Astrocyte (in vitro differentiated cells and primary cell): Measurements from ENCODE around the gene PDE5A. TPM values are rescaled to one million over a fixed set of nuclear protein-coding genes. Genes with fewer than 3 reads are reported as not detected.

Experiments
- DNase-seq: peaks from one replicate; pipeline ENCODE4 v3.0.0-alpha.2; 2010; ENCODE audit warnings: low read depth
- FAIRE-seq: peaks from 2 replicates; lab custom pipeline; 2011; peaks lifted over from hg19 to GRCh38; lab: Jason Lieb, UNC
- H2AFZ ChIP-seq: 2 replicates; pipeline ENCODE4 v1.6.0; 2012; ENCODE audit warnings: low read depth, low read length, inconsistent platforms
- H3K27ac ChIP-seq: 2 replicates; pipeline ENCODE4 v1.5.1; 2011; ENCODE audit warnings: low read depth, low read length, inconsistent platforms
- H3K27me3 ChIP-seq: 2 replicates; pipeline ENCODE4 v1.6.0; 2011; ENCODE audit warnings: low read length, inconsistent platforms; ENCODE audit not compliant: insufficient read depth
- H3K36me3 ChIP-seq: 2 replicates; pipeline ENCODE4 v1.5.1; 2011; ENCODE audit warnings: low read length, inconsistent platforms; ENCODE audit not compliant: insufficient read depth
- H3K4me1 ChIP-seq: 2 replicates; pipeline ENCODE4 v1.5.1; 2011; ENCODE audit warnings: low read length, inconsistent platforms; ENCODE audit not compliant: insufficient read depth
- H3K4me2 ChIP-seq: 2 replicates; pipeline ENCODE4 v1.6.0; 2012; ENCODE audit warnings: low read length, inconsistent platforms
- H3K4me3 ChIP-seq: 2 replicates; pipeline ENCODE4 v1.5.1; 2011; ENCODE audit warnings: low read depth, mild to moderate bottlenecking, low read length, inconsistent platforms; ENCODE audit not compliant: insufficient read depth
- H3K79me2 ChIP-seq: 2 replicates; pipeline ENCODE4 v1.6.0; 2012; ENCODE audit warnings: mild to moderate bottlenecking, low read length, inconsistent platforms; ENCODE audit not compliant: insufficient read depth
- H3K9ac ChIP-seq: 2 replicates; pipeline ENCODE4 v1.6.0; 2012; ENCODE audit warnings: mild to moderate bottlenecking, low read length, inconsistent platforms
- H3K9me3 ChIP-seq: 2 replicates; pipeline ENCODE4 v1.5.1; 2012; ENCODE audit warnings: low read depth, mild to moderate bottlenecking, low read length, inconsistent platforms; ENCODE audit not compliant: insufficient read depth
- H4K20me1 ChIP-seq: 2 replicates; pipeline ENCODE4 v1.6.0; 2012; ENCODE audit warnings: low read length, inconsistent platforms; ENCODE audit not compliant: insufficient read depth
- H3K27ac Mint-ChIP-seq: one replicate; pipeline ENCODE4 v1.8.0; 2021; ENCODE audit warnings: mild to moderate bottlenecking, mixed read lengths; ENCODE audit not compliant: unreplicated experiment
- H3K27me3 Mint-ChIP-seq: one replicate; pipeline ENCODE4 v1.8.0; 2021; ENCODE audit warnings: low read depth, mixed read lengths; ENCODE audit not compliant: unreplicated experiment
- H3K36me3 Mint-ChIP-seq: one replicate; pipeline ENCODE4 v1.8.0; 2021; ENCODE audit warnings: low read depth, mixed read lengths; ENCODE audit not compliant: unreplicated experiment
- H3K4me1 Mint-ChIP-seq: one replicate; pipeline ENCODE4 v1.8.0; 2021; ENCODE audit warnings: low read depth, mixed read lengths; ENCODE audit not compliant: unreplicated experiment
- H3K4me3 Mint-ChIP-seq: one replicate; pipeline ENCODE4 v1.8.0; 2021; ENCODE audit warnings: mild to moderate bottlenecking, moderate library complexity, mixed read lengths; ENCODE audit not compliant: unreplicated experiment
- H3K9me3 Mint-ChIP-seq: one replicate; pipeline ENCODE4 v1.8.0; 2021; ENCODE audit warnings: mild to moderate bottlenecking, mixed read lengths; ENCODE audit not compliant: unreplicated experiment
- CTCF ChIP-seq: IDR thresholded peaks from 2 replicates; pipeline ENCODE4 v1.5.1; 2011; ENCODE audit warnings: low read depth, mild to moderate bottlenecking, inconsistent platforms, low read length, moderate library complexity; ENCODE audit not compliant: insufficient read depth
- EZH2 ChIP-seq: IDR thresholded peaks from 2 replicates; pipeline ENCODE4 v1.6.1; 2012; ENCODE audit warnings: mild to moderate bottlenecking, low read length, inconsistent platforms; ENCODE audit not compliant: insufficient read depth
- total RNA-seq: library from RNA; stranded (reverse); gene quantifications from 2 replicates; pipeline ENCODE4 v1.2.1, GENCODE V29; 2021

The PDE5A gene
- total RNA-seq, 1 donor from 2014 or later: 3.6 TPM

GRCh38 chr4:119525005-119525749 is 103.4 kb downstream of the PDE5A start:
- H4K20me1 ChIP-seq: no peaks in the 10 kb centered on the region
- H3K27me3 ChIP-seq: no peaks in the 10 kb centered on the region
- TF ChIP-seq CTCF: no peak
- TF ChIP-seq EZH2: no peak
- peaks cover 25% of the 10 kb centered on the region for H3K4me1 ChIP-seq
- H3K4me3 ChIP-seq: peak overlapping the region; percentile 48
- H3K36me3 ChIP-seq: peaks cover 10% of the 10 kb centered on the region
- Mint-ChIP-seq H3K9me3 (no peaks in the 10 kb centered on the region), H3K4me1 (peaks cover 30% of the 10 kb centered on the region), H3K27me3 (no peaks in the 10 kb centered on the region), H3K27ac (peak overlapping the region; percentile 86), H3K4me3 (no peak overlapping the region), H3K36me3 (peaks cover 4% of the 10 kb centered on the region)
- DNase-seq: peak; percentile 90
- no peaks in the 10 kb centered on the region for H3K79me2 ChIP-seq
- H3K9me3 ChIP-seq: no peaks in the 10 kb centered on the region
- peak overlapping the region; percentile 97 for H3K27ac ChIP-seq
- H2AFZ ChIP-seq: peak overlapping the region; percentile 51
- peak overlapping the region; percentile 81 for H3K9ac ChIP-seq
- peak; percentile 99 for FAIRE-seq
- H3K4me2 ChIP-seq: peak overlapping the region; percentile 94

GRCh38 chr4:119523399-119523798 is 105.2 kb downstream of the PDE5A start:
- H3K4me1 ChIP-seq: peaks cover 27% of the 10 kb centered on the region
- H3K36me3 ChIP-seq: peaks cover 16% of the 10 kb centered on the region
- no peak overlapping the region for H3K27ac ChIP-seq
- no peaks in the 10 kb centered on the region for H3K9me3 Mint-ChIP-seq
- H3K36me3 Mint-ChIP-seq: peaks cover 4% of the 10 kb centered on the region
- peaks cover 30% of the 10 kb centered on the region for H3K4me1 Mint-ChIP-seq
- TF ChIP-seq CTCF (no peak), EZH2 (no peak)
- no peak overlapping the region for H3K4me2 ChIP-seq
- H3K4me3 Mint-ChIP-seq: no peak overlapping the region
- no peaks in the 10 kb centered on the region for H3K27me3 ChIP-seq
- H3K9me3 ChIP-seq: no peaks in the 10 kb centered on the region
- no peak overlapping the region for H3K27ac Mint-ChIP-seq
- no peak overlapping the region for H3K4me3 ChIP-seq
- FAIRE-seq (no peak), DNase-seq (peak; percentile 57)
- H2AFZ ChIP-seq: no peak overlapping the region
- no peaks in the 10 kb centered on the region for H4K20me1 ChIP-seq
- no peak overlapping the region for H3K9ac ChIP-seq
- no peaks in the 10 kb centered on the region for H3K27me3 Mint-ChIP-seq
- H3K79me2 ChIP-seq: no peaks in the 10 kb centered on the region

- no peaks in the 10 kb centered on the region for H3K9me3 ChIP-seq
- H3K4me3 ChIP-seq: no peak overlapping the region
- Mint-ChIP-seq H3K27me3 (no peaks in the 10 kb centered on the region), H3K4me3 (no peak overlapping the region), H3K27ac (no peak overlapping the region), H3K36me3 (peaks cover 6% of the 10 kb centered on the region), H3K4me1 (peaks cover 23% of the 10 kb centered on the region), H3K9me3 (no peaks in the 10 kb centered on the region)
- no peak overlapping the region for H2AFZ ChIP-seq
- H3K27me3 ChIP-seq: no peaks in the 10 kb centered on the region
- peaks cover 16% of the 10 kb centered on the region for H3K36me3 ChIP-seq
- peaks cover 26% of the 10 kb centered on the region for H3K4me1 ChIP-seq
- H3K27ac ChIP-seq: no peak overlapping the region
- H4K20me1 ChIP-seq: no peaks in the 10 kb centered on the region
- no peaks in the 10 kb centered on the region for H3K79me2 ChIP-seq
- no peak overlapping the region for H3K4me2 ChIP-seq
- no peak for TF ChIP-seq CTCF
- H3K9ac ChIP-seq: no peak overlapping the region
- no peak for DNase-seq
- FAIRE-seq: no peak
Observed at GRCh38 chr4:119521268-119521667, 107.3 kb downstream of the PDE5A start.
